A549 treated with dexamethasone at 1 μM for 4 hours (cell line): Measurements from ENCODE around the gene PRTFDC1. TPM values are rescaled to one million over a fixed set of nuclear protein-coding genes. Genes with fewer than 3 reads are reported as not detected.

Experiments used
- total RNA-seq: library from RNA; stranded (reverse); fragments of 200-300 nt; extraction: Qiagen RNA extraction; gene quantifications from 5 replicates; pipeline ENCODE4 v1.2.3, GENCODE V29; 2022

The PRTFDC1 gene
- total RNA-seq: 15.0 to 18.0 TPM (median 16.6 TPM) in 5 replicates

GRCh38 chr10:24952143-24952706, at the start of gene PRTFDC1:
Gene PRTFDC1, minus strand, starts transcription at chr10:24952606. Its CDS starts 31 bp downstream, at chr10:24952575.

Other genes starting within 250 kb of the PRTFDC1 start
- 37.8 to 55.6 TPM (median 44.9 TPM) in 5 replicates for gene ARHGAP21, start 228.7 kb downstream of the PRTFDC1 start, total RNA-seq
- gene ENKUR, start 63.6 kb upstream of the PRTFDC1 start, total RNA-seq: 0.26 to 0.39 TPM (median 0.30 TPM) in 5 replicates
- 3.2 to 4.7 TPM (median 4.5 TPM) in 5 replicates for gene THNSL1, start 64.0 kb upstream of the PRTFDC1 start, total RNA-seq
- gene GPR158, start 222.4 kb upstream of the PRTFDC1 start, total RNA-seq: 0.02 to 0.06 TPM (median 0.04 TPM) in 5 replicates